ENCODE measurements around the gene GAMT.
"Not testable (repeated sequence)": the region's sequence is repeated elsewhere in the genome, so short reads cannot be mapped to it uniquely, and the experiment has no call there.

Gene GAMT

GRCh38 chr19:1425902-1426301 is 24.6 kb upstream of the GAMT start:
- no peaks in the 10 kb centered on the region for H3K27me3 Mint-ChIP-seq
- no peak overlapping the region for H3K27ac Mint-ChIP-seq
- no peak overlapping the region for H3K4me3 Mint-ChIP-seq
- H3K4me1 Mint-ChIP-seq (ENCODE audit: low read depth), result no peaks in the 10 kb centered on the region
- H3K36me3 Mint-ChIP-seq (ENCODE audit: low read depth), result peaks cover 43% of the 10 kb centered on the region
- H3K9me3 Mint-ChIP-seq, result no peaks in the 10 kb centered on the region

- Mint-ChIP-seq H3K4me3 (no peak overlapping the region), H3K9me3 (no peaks in the 10 kb centered on the region), H3K36me3 (ENCODE audit: low read depth) (peaks cover 48% of the 10 kb centered on the region), H3K27me3 (no peaks in the 10 kb centered on the region), H3K4me1 (ENCODE audit: low read depth) (no peaks in the 10 kb centered on the region), H3K27ac (no peak overlapping the region)
Observed at GRCh38 chr19:1425102-1425837, 23.9 kb upstream of the GAMT start.

- Mint-ChIP-seq H3K4me1 (ENCODE audit: low read depth) (no peaks in the 10 kb centered on the region), H3K9me3 (no peaks in the 10 kb centered on the region), H3K27me3 (no peaks in the 10 kb centered on the region), H3K27ac (no peak overlapping the region), H3K4me3 (no peak overlapping the region), H3K36me3 (ENCODE audit: low read depth) (peaks cover 52% of the 10 kb centered on the region)
Observed at GRCh38 chr19:1424192-1424955, 23.0 kb upstream of the GAMT start.

GRCh38 chr19:1423436-1424191 is 22.3 kb upstream of the GAMT start:
- H3K36me3 Mint-ChIP-seq (ENCODE audit: low read depth), result peaks cover 59% of the 10 kb centered on the region
- no peaks in the 10 kb centered on the region for H3K9me3 Mint-ChIP-seq
- no peak overlapping the region for H3K27ac Mint-ChIP-seq
- H3K27me3 Mint-ChIP-seq, result no peaks in the 10 kb centered on the region
- H3K4me3 Mint-ChIP-seq, result no peak overlapping the region
- no peaks in the 10 kb centered on the region for H3K4me1 Mint-ChIP-seq (ENCODE audit: low read depth)

GRCh38 chr19:1422943-1423342 is 21.6 kb upstream of the GAMT start:
- Mint-ChIP-seq H3K27me3 (no peaks in the 10 kb centered on the region), H3K4me1 (ENCODE audit: low read depth) (no peaks in the 10 kb centered on the region), H3K4me3 (no peak overlapping the region), H3K9me3 (no peaks in the 10 kb centered on the region), H3K27ac (peak overlapping the region; percentile 54), H3K36me3 (ENCODE audit: low read depth) (peaks cover 62% of the 10 kb centered on the region)

GRCh38 chr19:1422360-1422759 is 21.0 kb upstream of the GAMT start:
- Mint-ChIP-seq H3K36me3 (ENCODE audit: low read depth) (peaks cover 65% of the 10 kb centered on the region), H3K4me1 (ENCODE audit: low read depth) (peaks cover 3% of the 10 kb centered on the region), H3K9me3 (no peaks in the 10 kb centered on the region), H3K4me3 (no peak overlapping the region), H3K27me3 (no peaks in the 10 kb centered on the region), H3K27ac (no peak overlapping the region)

- H3K4me1 Mint-ChIP-seq (ENCODE audit: low read depth), result peaks cover 7% of the 10 kb centered on the region
- no peak overlapping the region for H3K4me3 Mint-ChIP-seq
- peaks cover 69% of the 10 kb centered on the region for H3K36me3 Mint-ChIP-seq (ENCODE audit: low read depth)
- no peak overlapping the region for H3K27ac Mint-ChIP-seq
- no peaks in the 10 kb centered on the region for H3K27me3 Mint-ChIP-seq
- no peaks in the 10 kb centered on the region for H3K9me3 Mint-ChIP-seq
Observed at GRCh38 chr19:1421958-1422305, 20.6 kb upstream of the GAMT start.

GRCh38 chr19:1421218-1421957 is 20.0 kb upstream of the GAMT start:
- Mint-ChIP-seq H3K4me1 (ENCODE audit: low read depth) (peaks cover 11% of the 10 kb centered on the region), H3K27me3 (no peaks in the 10 kb centered on the region), H3K9me3 (no peaks in the 10 kb centered on the region), H3K36me3 (ENCODE audit: low read depth) (peaks cover 70% of the 10 kb centered on the region), H3K27ac (no peak overlapping the region), H3K4me3 (no peak overlapping the region)

- Mint-ChIP-seq H3K9me3 (no peaks in the 10 kb centered on the region), H3K27me3 (no peaks in the 10 kb centered on the region), H3K27ac (no peak overlapping the region), H3K36me3 (ENCODE audit: low read depth) (peaks cover 67% of the 10 kb centered on the region), H3K4me1 (ENCODE audit: low read depth) (peaks cover 19% of the 10 kb centered on the region), H3K4me3 (no peak overlapping the region)
Observed at GRCh38 chr19:1420590-1420989, 19.2 kb upstream of the GAMT start.

GRCh38 chr19:1420085-1420484 is 18.7 kb upstream of the GAMT start:
- not testable (repeated sequence) for H3K27ac Mint-ChIP-seq, H3K27me3 Mint-ChIP-seq, H3K4me3 Mint-ChIP-seq, H3K9me3 Mint-ChIP-seq
- H3K36me3 Mint-ChIP-seq (ENCODE audit: low read depth), result peaks cover 65% of the 10 kb centered on the region
- peaks cover 24% of the 10 kb centered on the region for H3K4me1 Mint-ChIP-seq (ENCODE audit: low read depth)

- H3K9me3 Mint-ChIP-seq, result no peaks in the 10 kb centered on the region
- no peak overlapping the region for H3K27ac Mint-ChIP-seq
- H3K27me3 Mint-ChIP-seq, result no peaks in the 10 kb centered on the region
- no peak overlapping the region for H3K4me3 Mint-ChIP-seq
- peaks cover 31% of the 10 kb centered on the region for H3K4me1 Mint-ChIP-seq (ENCODE audit: low read depth)
- peaks cover 60% of the 10 kb centered on the region for H3K36me3 Mint-ChIP-seq (ENCODE audit: low read depth)
Observed at GRCh38 chr19:1418951-1419738, 17.8 kb upstream of the GAMT start.

GRCh38 chr19:1418496-1418775 is 17.1 kb upstream of the GAMT start:
- H3K27me3 Mint-ChIP-seq, result no peaks in the 10 kb centered on the region
- H3K9me3 Mint-ChIP-seq, result no peaks in the 10 kb centered on the region
- H3K4me1 Mint-ChIP-seq (ENCODE audit: low read depth), result peaks cover 38% of the 10 kb centered on the region
- H3K4me3 Mint-ChIP-seq, result no peak overlapping the region
- no peak overlapping the region for H3K27ac Mint-ChIP-seq
- H3K36me3 Mint-ChIP-seq (ENCODE audit: low read depth), result peaks cover 57% of the 10 kb centered on the region

GRCh38 chr19:1417681-1418495 is 16.5 kb upstream of the GAMT start:
- Mint-ChIP-seq H3K27ac (peak overlapping the region; percentile 52), H3K4me1 (ENCODE audit: low read depth) (peaks cover 43% of the 10 kb centered on the region), H3K4me3 (no peak overlapping the region), H3K36me3 (ENCODE audit: low read depth) (peaks cover 52% of the 10 kb centered on the region), H3K9me3 (no peaks in the 10 kb centered on the region), H3K27me3 (no peaks in the 10 kb centered on the region)

- no peaks in the 10 kb centered on the region for H3K27me3 Mint-ChIP-seq
- H3K4me1 Mint-ChIP-seq (ENCODE audit: low read depth), result peaks cover 51% of the 10 kb centered on the region
- no peaks in the 10 kb centered on the region for H3K9me3 Mint-ChIP-seq
- H3K27ac Mint-ChIP-seq, result peak overlapping the region; percentile 52
- no peak overlapping the region for H3K4me3 Mint-ChIP-seq
- H3K36me3 Mint-ChIP-seq (ENCODE audit: low read depth), result peaks cover 44% of the 10 kb centered on the region
Observed at GRCh38 chr19:1417145-1417544, 15.8 kb upstream of the GAMT start.
